Upper lobe of right lung (tissue), 1 donor: Measurements from ENCODE around the gene NHSL1. TPM values are rescaled to one million over a fixed set of nuclear protein-coding genes. Genes with fewer than 3 reads are reported as not detected.

Experiments used
- ATAC-seq: fragments of 200-7000 bp; cut with Tn5 transposase; one replicate; pipeline ENCODE4 v1.9.1; 2020; ENCODE audit warnings: mild to moderate bottlenecking, moderate library complexity
- DNase-seq: peaks from one replicate; pipeline ENCODE4 v3.0.0-alpha.2; 2020
- H3K27ac ChIP-seq: fragments of 200-600 bp; one replicate; pipeline ENCODE4 v1.8.0; 2022
- H3K27me3 ChIP-seq: fragments of 200-600 bp; one replicate; pipeline ENCODE4 v1.8.0; 2022; ENCODE audit warnings: mild to moderate bottlenecking
- H3K36me3 ChIP-seq: fragments of 200-600 bp; one replicate; pipeline ENCODE4 v1.8.0; 2022
- H3K4me1 ChIP-seq: fragments of 200-600 bp; one replicate; pipeline ENCODE4 v1.8.0; 2022
- H3K4me3 ChIP-seq: fragments of 200-600 bp; one replicate; pipeline ENCODE4 v1.8.0; 2022; ENCODE audit warnings: mild to moderate bottlenecking
- H3K9me3 ChIP-seq: fragments of 200-600 bp; one replicate; pipeline ENCODE4 v1.8.0; 2022
- intact Hi-C: fragments of 100-400 bp; cut with DNase I; formaldehyde crosslinking; loops from one replicate; pipeline ENCODE4 v1.11.0; 2022
- total RNA-seq: library from RNA; stranded (reverse); fragmentation: NEBNext Ultra II Directional; extraction: Animal tissue kit (Norgen Biotek cat#: 25700); gene quantifications from one replicate; pipeline ENCODE4 v1.2.1, GENCODE V29; 2021
- TF ChIP-seq, protein P1 (sequence below): fragments of 200-600 bp; IDR thresholded peaks from one replicate; pipeline ENCODE4 v1.8.0; 2022; ENCODE audit warnings: antibody characterized with exemption
- donor health status: DM: no; HTN: yes; CAD: no; lungs with severe emphysema.

NHSL1 gene
- total RNA-seq, 1 donor from 2014 or later = 69.5 TPM

DNA sequence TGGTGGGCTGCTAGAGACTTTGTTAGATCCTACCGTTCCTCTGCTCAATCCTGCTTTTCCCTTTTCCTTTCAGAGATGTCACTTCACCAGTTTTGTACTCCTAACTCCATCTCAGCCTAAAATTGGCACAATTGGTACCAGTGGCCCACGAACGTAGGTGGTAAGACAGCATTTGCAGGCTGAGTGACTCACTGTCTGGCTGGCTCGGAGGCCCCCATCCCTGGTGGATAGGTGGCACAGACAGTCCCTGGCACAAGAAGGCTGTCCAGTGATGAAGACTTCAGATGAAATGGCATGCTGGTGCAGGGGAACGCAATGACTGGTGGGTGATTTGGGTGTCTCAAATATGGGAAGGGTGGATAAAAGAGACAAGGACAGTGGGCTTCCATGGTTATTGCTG lies 84.2 kb downstream of the NHSL1 start:
- peaks cover 7% of the 10 kb centered on the region for H3K4me1 ChIP-seq
- TF ChIP-seq, protein P1, sequence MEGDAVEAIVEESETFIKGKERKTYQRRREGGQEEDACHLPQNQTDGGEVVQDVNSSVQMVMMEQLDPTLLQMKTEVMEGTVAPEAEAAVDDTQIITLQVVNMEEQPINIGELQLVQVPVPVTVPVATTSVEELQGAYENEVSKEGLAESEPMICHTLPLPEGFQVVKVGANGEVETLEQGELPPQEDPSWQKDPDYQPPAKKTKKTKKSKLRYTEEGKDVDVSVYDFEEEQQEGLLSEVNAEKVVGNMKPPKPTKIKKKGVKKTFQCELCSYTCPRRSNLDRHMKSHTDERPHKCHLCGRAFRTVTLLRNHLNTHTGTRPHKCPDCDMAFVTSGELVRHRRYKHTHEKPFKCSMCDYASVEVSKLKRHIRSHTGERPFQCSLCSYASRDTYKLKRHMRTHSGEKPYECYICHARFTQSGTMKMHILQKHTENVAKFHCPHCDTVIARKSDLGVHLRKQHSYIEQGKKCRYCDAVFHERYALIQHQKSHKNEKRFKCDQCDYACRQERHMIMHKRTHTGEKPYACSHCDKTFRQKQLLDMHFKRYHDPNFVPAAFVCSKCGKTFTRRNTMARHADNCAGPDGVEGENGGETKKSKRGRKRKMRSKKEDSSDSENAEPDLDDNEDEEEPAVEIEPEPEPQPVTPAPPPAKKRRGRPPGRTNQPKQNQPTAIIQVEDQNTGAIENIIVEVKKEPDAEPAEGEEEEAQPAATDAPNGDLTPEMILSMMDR = no peak
- H3K9me3 ChIP-seq = no peaks in the 10 kb centered on the region
- H3K4me3 ChIP-seq = no peak overlapping the region
- H3K27me3 ChIP-seq = no peaks in the 10 kb centered on the region
- DNase-seq (no peak), ATAC-seq (no peak)
- H3K36me3 ChIP-seq = peaks cover 37% of the 10 kb centered on the region
- H3K27ac ChIP-seq = no peak overlapping the region
- intact Hi-C loops = no loop called here

DNA sequence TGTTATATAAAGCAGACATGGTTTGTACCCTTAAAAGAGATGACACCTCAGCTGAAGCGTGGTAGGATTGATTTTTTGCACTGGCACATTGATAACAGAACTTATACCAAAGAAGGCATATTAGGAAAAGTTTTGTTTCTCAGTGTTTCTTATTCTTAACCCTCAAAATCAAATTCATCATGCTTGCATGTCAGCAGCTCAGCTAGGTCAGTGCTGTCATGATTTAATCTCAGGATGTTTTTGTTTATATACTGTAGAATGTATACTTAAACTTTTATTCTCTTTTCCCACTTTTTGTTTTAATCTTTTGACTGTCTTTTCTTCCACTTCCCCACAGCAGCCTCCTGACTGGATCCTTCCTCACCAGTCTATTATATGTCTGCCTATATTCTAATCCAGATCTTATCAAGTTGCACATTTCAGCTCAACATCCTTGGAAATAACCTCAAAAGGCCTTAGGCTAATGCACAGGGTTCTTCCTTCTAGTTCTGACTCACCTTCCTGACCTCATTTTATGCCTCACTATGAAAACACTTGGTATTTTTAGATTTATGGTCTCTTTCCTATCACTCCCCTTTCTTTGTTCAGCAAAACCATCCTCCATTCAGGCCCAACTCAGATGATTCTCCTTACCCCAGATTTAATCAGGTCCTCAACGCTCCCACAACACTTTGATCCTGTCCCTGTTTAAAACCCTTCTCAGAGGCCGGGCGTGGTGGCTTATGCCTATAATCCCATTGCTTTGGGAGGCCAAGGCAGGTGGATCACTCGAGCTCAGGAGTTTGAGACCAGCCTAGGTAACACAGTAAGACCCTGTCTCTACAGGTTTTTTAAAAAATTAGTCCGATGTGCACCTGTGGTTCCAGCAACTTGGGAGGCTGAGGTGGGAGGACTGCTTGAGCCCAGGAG lies 88.1 kb downstream of the NHSL1 start:
- TF ChIP-seq, protein P1 = no peak
- Histone ChIP-seq H3K4me1 (peaks cover 13% of the 10 kb centered on the region), H3K27ac (no peak overlapping the region), H3K27me3 (no peaks in the 10 kb centered on the region), H3K4me3 (no peak overlapping the region), H3K36me3 (peaks cover 75% of the 10 kb centered on the region), H3K9me3 (no peaks in the 10 kb centered on the region)
- DNase-seq (no peak), ATAC-seq (no peak)
- intact Hi-C loops = no loop called here

DNA sequence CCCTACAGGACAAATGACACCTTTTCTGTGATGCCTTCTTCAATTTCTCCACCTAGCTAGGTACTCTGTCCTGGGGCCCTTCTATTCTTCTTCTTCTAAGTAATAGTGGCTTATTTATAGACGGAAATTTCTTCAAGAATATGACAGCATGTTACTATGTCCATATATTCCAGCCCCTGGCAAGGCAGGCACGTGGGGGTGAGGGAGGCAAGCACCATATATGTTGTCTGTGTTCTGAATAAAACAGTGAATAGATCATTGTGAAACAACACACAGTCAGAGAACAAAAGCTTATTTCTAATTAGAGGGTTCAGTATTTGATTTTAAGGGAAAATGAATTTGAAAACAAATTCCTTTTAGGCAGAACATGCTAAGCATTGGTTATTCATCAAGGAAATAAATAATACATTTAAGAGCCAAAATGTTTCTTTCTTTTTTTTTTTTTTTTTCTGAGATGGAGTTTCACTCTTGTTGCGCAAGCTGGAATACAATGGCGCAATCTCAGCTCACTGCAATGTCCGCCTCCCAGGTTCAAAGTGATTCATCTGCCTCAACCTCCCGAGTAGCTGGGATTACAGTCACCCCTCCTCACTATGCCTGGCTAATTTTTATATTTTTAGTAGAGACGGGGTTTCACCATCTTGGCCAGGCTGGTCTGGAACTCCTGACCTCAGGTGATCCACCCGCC lies 89.1 kb downstream of the NHSL1 start:
- DNase-seq (no peak), ATAC-seq (no peak)

DNA sequence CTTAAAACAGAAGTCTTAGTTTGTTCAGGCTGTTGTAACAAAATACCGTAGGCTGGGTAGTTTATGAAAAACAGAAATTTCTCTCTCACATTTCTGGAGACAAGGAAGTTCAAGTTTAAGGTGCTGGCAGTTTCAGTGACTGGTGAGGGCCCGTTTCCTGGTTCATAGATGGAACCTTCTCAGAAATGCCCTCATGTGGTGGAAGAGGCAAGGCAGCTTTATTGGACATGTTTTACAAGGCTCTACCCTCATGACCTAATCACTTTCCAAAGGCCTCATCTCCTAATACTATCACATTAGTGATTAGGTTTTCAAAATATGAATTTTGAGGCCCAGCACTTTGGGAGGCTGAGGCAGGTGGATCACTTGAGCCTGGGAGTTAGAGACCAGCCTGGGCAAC lies 92.9 kb downstream of the NHSL1 start:
- Histone ChIP-seq H3K4me3 (no peak overlapping the region), H3K9me3 (no peaks in the 10 kb centered on the region), H3K4me1 (peaks cover 18% of the 10 kb centered on the region), H3K27ac (no peak overlapping the region), H3K27me3 (no peaks in the 10 kb centered on the region), H3K36me3 (peaks cover 53% of the 10 kb centered on the region)
- TF ChIP-seq, protein P1 = no peak
- ATAC-seq (no peak), DNase-seq (no peak)
- intact Hi-C loops = no loop called here

More for the DNA sequence above, 89.1 kb downstream of the NHSL1 start:
- Histone ChIP-seq H3K27me3 (no peaks in the 10 kb centered on the region), H3K36me3 (peaks cover 80% of the 10 kb centered on the region), H3K27ac (no peak overlapping the region), H3K4me1 (peaks cover 13% of the 10 kb centered on the region), H3K9me3 (no peaks in the 10 kb centered on the region), H3K4me3 (no peak overlapping the region)
- TF ChIP-seq, protein P1 = no peak
- intact Hi-C loops = no loop called here

DNA sequence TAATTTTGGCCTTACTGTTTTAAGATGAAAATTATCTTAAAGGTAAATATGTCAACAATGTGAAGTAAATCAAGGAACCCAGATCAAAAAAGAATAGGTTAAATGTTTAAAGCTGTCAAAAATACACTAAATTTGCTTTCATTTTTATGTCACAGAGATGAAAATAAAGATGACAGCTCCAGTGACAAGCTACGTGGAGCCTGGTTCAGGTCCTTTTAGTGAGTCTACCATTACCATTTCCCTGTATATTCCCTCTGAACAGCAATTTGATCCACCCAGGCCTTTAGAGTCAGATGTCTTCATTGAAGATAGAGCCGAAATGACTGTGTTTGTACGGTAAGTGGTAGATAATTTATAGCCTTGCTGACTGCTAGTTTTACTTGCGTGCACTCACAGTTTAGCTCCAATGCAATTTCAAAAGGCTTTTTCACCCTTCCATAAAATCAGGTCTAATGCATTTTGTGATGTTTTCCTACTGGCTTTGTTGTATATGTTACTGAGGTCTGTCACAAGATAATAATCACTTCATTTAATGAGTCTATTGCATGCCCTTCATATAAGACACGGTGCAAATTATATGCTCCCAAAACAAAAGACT lies 93.4 kb downstream of the NHSL1 start:
- no peaks in the 10 kb centered on the region for H3K9me3 ChIP-seq
- no peaks in the 10 kb centered on the region for H3K27me3 ChIP-seq
- ATAC-seq (no peak), DNase-seq (no peak)
- intact Hi-C loops = no loop called here
- H3K36me3 ChIP-seq = peaks cover 48% of the 10 kb centered on the region
- H3K4me1 ChIP-seq = peaks cover 18% of the 10 kb centered on the region
- H3K4me3 ChIP-seq = no peak overlapping the region
- TF ChIP-seq, protein P1 = no peak
- no peak overlapping the region for H3K27ac ChIP-seq
